PC-9 (cell line): ENCODE data around the gene HID1. TPM values are rescaled to one million over a fixed set of nuclear protein-coding genes. Genes with fewer than 3 reads are reported as not detected.
"Not testable (repeated sequence)": the region's sequence is repeated elsewhere in the genome, so short reads cannot be mapped to it uniquely, and the experiment has no call there.

Experiments
- BruUV-seq: library from RNA; stranded (reverse); fragments of 400-500 nt; replicated peaks from 2 replicates; lab custom pipeline; 2021; lab: Mats Ljungman, UMichigan
- CTCF ChIA-PET: fragments of 300-600 bp; sonication (Branson Sonifier 250); formaldehyde crosslinking; loops from one replicate; lab custom pipeline; 2022; ENCODE audit warnings: antibody characterized with exemption; lab: Charles Lee
- POLR2A ChIA-PET: fragments of 300-600 bp; sonication (Branson Sonifier 250); formaldehyde crosslinking; loops from one replicate; lab custom pipeline; 2022; ENCODE audit warnings: antibody characterized with exemption; ENCODE audit not compliant: unreplicated experiment; lab: Charles Lee
- DNase-seq, 2 experiments: peaks; one replicate each; pipeline versions ENCODE4 v3.0.0 to v3.0.0-alpha.2; 2015 to 2022; ENCODE audit warnings: mixed read lengths in 1 of 2
- H2AFZ ChIP-seq: fragments of 200-600 bp; sonication (generic); 2 replicates; pipeline ENCODE4 v1.8.1; 2017; ENCODE audit warnings: antibody characterized with exemption
- H3F3A ChIP-seq: fragments of 200-600 bp; sonication (generic); 2 replicates; pipeline ENCODE4 v1.8.1; 2017; ENCODE audit warnings: antibody characterized with exemption, mild to moderate bottlenecking, low read depth; ENCODE audit not compliant: insufficient read depth
- H3K27ac ChIP-seq: fragments of 200-600 bp; sonication (generic); 2 replicates; pipeline ENCODE4 v1.6.1; 2016; ENCODE audit warnings: mixed run types
- H3K27me3 ChIP-seq: fragments of 200-600 bp; sonication (generic); 2 replicates; pipeline ENCODE4 v1.6.1; 2016; ENCODE audit warnings: low read depth, mixed run types; ENCODE audit not compliant: insufficient read depth
- H3K36me3 ChIP-seq: fragments of 200-600 bp; sonication (generic); 2 replicates; pipeline ENCODE4 v1.6.1; 2016; ENCODE audit warnings: low read depth, mixed run types
- H3K4me1 ChIP-seq: fragments of 200-600 bp; sonication (generic); replicated peaks from 2 replicates; pipeline ENCODE4 v1.6.1; 2016; ENCODE audit warnings: mixed run types; ENCODE audit not compliant: insufficient read depth
- H3K4me2 ChIP-seq: fragments of 200-600 bp; sonication (generic); 2 replicates; pipeline ENCODE4 v1.6.1; 2017; ENCODE audit warnings: mixed run types
- H3K4me3 ChIP-seq: fragments of 200-600 bp; sonication (generic); 2 replicates; pipeline ENCODE4 v1.6.1; 2016; ENCODE audit warnings: mixed run types
- H3K79me2 ChIP-seq: fragments of 200-600 bp; sonication (generic); 2 replicates; pipeline ENCODE4 v1.6.1; 2017; ENCODE audit warnings: low read depth, mixed run types
- H3K9me2 ChIP-seq: fragments of 200-600 bp; sonication (generic); 2 replicates; pipeline ENCODE4 v1.8.1; 2017; ENCODE audit warnings: mild to moderate bottlenecking; ENCODE audit not compliant: insufficient read depth
- H3K9me3 ChIP-seq: fragments of 200-600 bp; sonication (generic); 2 replicates; pipeline ENCODE4 v1.8.1; 2016; ENCODE audit warnings: low read depth; ENCODE audit not compliant: insufficient read depth
- H4K20me1 ChIP-seq: fragments of 200-600 bp; sonication (generic); 2 replicates; pipeline ENCODE4 v1.8.1; 2017; ENCODE audit not compliant: insufficient read depth
- CTCF ChIP-seq: fragments of 200-600 bp; sonication (generic); conservative IDR thresholded peaks from 2 replicates; pipeline ENCODE4 v1.6.1; 2017; ENCODE audit warnings: mixed run types, antibody characterized with exemption, mild to moderate bottlenecking, moderate library complexity
- EZH2 ChIP-seq: fragments of 200-600 bp; sonication (generic); IDR thresholded peaks from 2 replicates; pipeline ENCODE4 v1.8.0; 2017; ENCODE audit warnings: antibody characterized with exemption, low read depth
- intact Hi-C: fragments of 100-400 bp; cut with micrococcal nuclease; formaldehyde crosslinking; loops from one replicate; pipeline ENCODE4 v1.10.0; 2022; ENCODE audit not compliant: unreplicated experiment
- total RNA-seq: library from RNA; stranded (reverse); gene quantifications from 2 replicates; pipeline ENCODE4 v1.2.3, GENCODE V29; 2021

HID1 gene
- total RNA-seq, 1 experiment from 2014 or later: 32.1 TPM

- POLR2A ChIA-PET: no interaction called here
- no peak for DNase-seq
Observed at GRCh38 chr17:75006653-75007052, 34.1 kb upstream of the HID1 start.

GRCh38 chr17:75006084-75006483 is 33.5 kb upstream of the HID1 start:
- CTCF ChIA-PET: interaction anchor here (1.2 kb wide), 1 partner anchor 45 kb away, joined by 7 read pairs; no protein-coding TSS in a partner anchor
- H3K36me3 ChIP-seq, H3K27ac ChIP-seq, H3K9me3 ChIP-seq, H3K9me2 ChIP-seq, BruUV-seq, intact Hi-C loops, H3K4me3 ChIP-seq, H3K79me2 ChIP-seq, POLR2A ChIA-PET, H2AFZ ChIP-seq, H4K20me1 ChIP-seq, H3K4me2 ChIP-seq, DNase-seq, H3K27me3 ChIP-seq: not testable (repeated sequence)
- H3F3A ChIP-seq: peaks cover 15% of the 10 kb centered on the region
- peaks cover 15% of the 10 kb centered on the region for H3K4me1 ChIP-seq

More at GRCh38 chr17:75006653-75007052, 34.1 kb upstream of the HID1 start:
- H3F3A ChIP-seq: peaks cover 21% of the 10 kb centered on the region
- no peak overlapping the region for H2AFZ ChIP-seq
- H3K9me3 ChIP-seq: no peaks in the 10 kb centered on the region
- no peaks in the 10 kb centered on the region for H4K20me1 ChIP-seq
- no peak for TF ChIP-seq EZH2
- TF ChIP-seq CTCF: no peak
- no peak overlapping the region for H3K4me2 ChIP-seq
- BruUV-seq: no TSS peak
- no peaks in the 10 kb centered on the region for H3K9me2 ChIP-seq
- no peaks in the 10 kb centered on the region for H3K27me3 ChIP-seq
- no peaks in the 10 kb centered on the region for H3K36me3 ChIP-seq
- H3K79me2 ChIP-seq: no peaks in the 10 kb centered on the region
- intact Hi-C loops: no loop called here
- H3K27ac ChIP-seq: no peak overlapping the region
- H3K4me1 ChIP-seq: peaks cover 16% of the 10 kb centered on the region
- no peak overlapping the region for H3K4me3 ChIP-seq
- CTCF ChIA-PET: interaction anchor here (1.2 kb wide), 1 partner anchor 46 kb away, joined by 7 read pairs; no protein-coding TSS in a partner anchor

GRCh38 chr17:75005291-75005690 is 32.7 kb upstream of the HID1 start:
- H3K27me3 ChIP-seq: no peaks in the 10 kb centered on the region
- no peak overlapping the region for H3K4me3 ChIP-seq
- no peaks in the 10 kb centered on the region for H3K79me2 ChIP-seq
- H3K9me3 ChIP-seq: no peaks in the 10 kb centered on the region
- no peaks in the 10 kb centered on the region for H3K9me2 ChIP-seq
- H3K4me1 ChIP-seq: peaks cover 15% of the 10 kb centered on the region
- no TSS peak for BruUV-seq
- H4K20me1 ChIP-seq: no peaks in the 10 kb centered on the region
- no peaks in the 10 kb centered on the region for H3K36me3 ChIP-seq
- H3K4me2 ChIP-seq: no peak overlapping the region
- H2AFZ ChIP-seq: no peak overlapping the region
- DNase-seq: no peak
- no peak for TF ChIP-seq EZH2
- no peak for TF ChIP-seq CTCF
- H3F3A ChIP-seq: peaks cover 13% of the 10 kb centered on the region
- CTCF ChIA-PET: no interaction called here
- intact Hi-C loops: no loop called here
- H3K27ac ChIP-seq: no peak overlapping the region
- POLR2A ChIA-PET: no interaction called here

- no peaks in the 10 kb centered on the region for H3K36me3 ChIP-seq
- POLR2A ChIA-PET: no interaction called here
- no peaks in the 10 kb centered on the region for H3K79me2 ChIP-seq
- intact Hi-C loops: no loop called here
- no peak overlapping the region for H3K4me3 ChIP-seq
- H3F3A ChIP-seq: peaks cover 10% of the 10 kb centered on the region
- H4K20me1 ChIP-seq: no peaks in the 10 kb centered on the region
- H2AFZ ChIP-seq: no peak overlapping the region
- no peak overlapping the region for H3K4me2 ChIP-seq
- no peaks in the 10 kb centered on the region for H3K9me2 ChIP-seq
- CTCF ChIA-PET: no interaction called here
- no peaks in the 10 kb centered on the region for H3K27me3 ChIP-seq
- no peak overlapping the region for H3K27ac ChIP-seq
- no peak for DNase-seq
- H3K4me1 ChIP-seq: peaks cover 8% of the 10 kb centered on the region
- H3K9me3 ChIP-seq: no peaks in the 10 kb centered on the region
- no peak for TF ChIP-seq CTCF
- BruUV-seq: TSS peak; percentile 21
Observed at GRCh38 chr17:75004371-75004770, 31.8 kb upstream of the HID1 start.
